ENCODE data around the gene MYNN.

MYNN gene

DNA sequence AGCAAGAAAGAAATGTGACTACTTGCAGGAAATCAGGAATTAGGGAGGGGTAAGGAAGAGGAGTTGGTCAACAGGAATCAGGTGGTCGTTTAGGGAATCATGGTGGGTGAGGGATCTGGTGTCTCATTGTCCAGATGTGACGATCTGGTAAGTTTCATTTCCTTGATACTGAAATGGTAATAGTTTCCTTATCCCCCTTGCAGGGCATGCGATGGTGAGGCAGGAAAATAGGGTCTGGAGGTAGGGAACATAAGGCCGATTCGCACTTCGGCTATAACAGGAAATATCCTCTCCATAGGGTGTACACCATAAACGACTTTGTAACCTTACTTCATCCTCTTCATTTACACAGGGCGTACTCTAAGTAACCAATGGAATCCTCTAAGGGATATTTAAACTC is 40.1 kb downstream of the MYNN start:
- Histone ChIP-seq H3K9me3 (ENCODE audit: severe bottlenecking) (peaks cover 3% of the 10 kb centered on the region), H3K27me3 (ENCODE audit: insufficient read depth, poor library complexity, severe bottlenecking) (no peaks in the 10 kb centered on the region), H3K4me3 (ENCODE audit: severe bottlenecking) (no peak overlapping the region), H3K27ac (ENCODE audit: poor library complexity, severe bottlenecking) (no peak overlapping the region), H3K36me3 (ENCODE audit: low read depth) (no peaks in the 10 kb centered on the region), H3K4me1 (ENCODE audit: insufficient read depth, poor library complexity, severe bottlenecking) (no peaks in the 10 kb centered on the region)
- ATAC-seq (ENCODE audit: low read depth) (no peak), DNase-seq (ENCODE audit: low spot score) (no peak)
- TF ChIP-seq, protein P1, sequence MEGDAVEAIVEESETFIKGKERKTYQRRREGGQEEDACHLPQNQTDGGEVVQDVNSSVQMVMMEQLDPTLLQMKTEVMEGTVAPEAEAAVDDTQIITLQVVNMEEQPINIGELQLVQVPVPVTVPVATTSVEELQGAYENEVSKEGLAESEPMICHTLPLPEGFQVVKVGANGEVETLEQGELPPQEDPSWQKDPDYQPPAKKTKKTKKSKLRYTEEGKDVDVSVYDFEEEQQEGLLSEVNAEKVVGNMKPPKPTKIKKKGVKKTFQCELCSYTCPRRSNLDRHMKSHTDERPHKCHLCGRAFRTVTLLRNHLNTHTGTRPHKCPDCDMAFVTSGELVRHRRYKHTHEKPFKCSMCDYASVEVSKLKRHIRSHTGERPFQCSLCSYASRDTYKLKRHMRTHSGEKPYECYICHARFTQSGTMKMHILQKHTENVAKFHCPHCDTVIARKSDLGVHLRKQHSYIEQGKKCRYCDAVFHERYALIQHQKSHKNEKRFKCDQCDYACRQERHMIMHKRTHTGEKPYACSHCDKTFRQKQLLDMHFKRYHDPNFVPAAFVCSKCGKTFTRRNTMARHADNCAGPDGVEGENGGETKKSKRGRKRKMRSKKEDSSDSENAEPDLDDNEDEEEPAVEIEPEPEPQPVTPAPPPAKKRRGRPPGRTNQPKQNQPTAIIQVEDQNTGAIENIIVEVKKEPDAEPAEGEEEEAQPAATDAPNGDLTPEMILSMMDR (IDR thresholded peaks at IDR 0.05; ENCODE audit: poor library complexity, severe bottlenecking): no peak

DNA sequence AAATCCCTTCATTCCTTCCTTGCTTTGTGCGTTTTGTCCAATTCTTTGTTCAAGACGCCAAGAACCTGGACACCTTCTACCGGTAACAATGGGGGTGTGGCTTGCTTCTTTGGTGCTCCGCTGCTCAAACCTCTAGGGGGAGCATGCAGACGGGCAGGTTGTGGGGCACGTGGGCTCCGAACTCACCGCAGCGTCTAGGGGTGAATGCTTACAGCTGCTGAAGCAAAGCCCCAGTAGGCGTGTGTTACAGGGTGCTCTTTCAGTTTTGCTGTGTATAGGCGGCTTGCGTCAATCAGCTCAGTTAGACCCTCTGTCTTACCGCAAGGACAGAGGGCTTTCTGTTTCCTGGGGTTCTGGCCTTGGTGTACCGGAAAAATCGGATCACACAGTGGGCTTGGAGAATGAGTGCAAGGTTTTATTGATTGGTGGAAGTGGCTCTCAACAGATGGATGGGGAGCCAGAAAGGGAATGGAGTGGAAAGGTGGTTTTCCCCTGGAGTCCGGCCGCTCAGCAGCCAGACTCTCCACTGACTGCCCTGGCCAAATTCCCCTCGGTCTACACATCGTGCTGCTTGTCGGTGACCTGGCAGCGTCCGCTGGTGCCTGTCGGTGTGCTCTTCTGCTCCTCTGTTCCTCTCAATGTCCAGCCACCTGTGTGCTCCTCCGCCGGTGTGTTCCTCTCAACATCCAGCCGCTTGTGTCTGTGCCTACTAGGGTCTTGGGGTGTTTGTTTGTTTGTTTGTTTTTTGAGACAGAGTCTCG is 40.7 kb downstream of the MYNN start:
- TF ChIP-seq, protein P1 (IDR thresholded peaks at IDR 0.05; ENCODE audit: poor library complexity, severe bottlenecking): no peak
- no peak for ATAC-seq (ENCODE audit: low read depth)
- Histone ChIP-seq H3K27me3 (ENCODE audit: insufficient read depth, poor library complexity, severe bottlenecking) (no peaks in the 10 kb centered on the region), H3K9me3 (ENCODE audit: severe bottlenecking) (peaks cover 3% of the 10 kb centered on the region), H3K4me3 (ENCODE audit: severe bottlenecking) (no peak overlapping the region), H3K27ac (ENCODE audit: poor library complexity, severe bottlenecking) (no peak overlapping the region), H3K36me3 (ENCODE audit: low read depth) (no peaks in the 10 kb centered on the region), H3K4me1 (ENCODE audit: insufficient read depth, poor library complexity, severe bottlenecking) (no peaks in the 10 kb centered on the region)
- DNase-seq (ENCODE audit: low spot score): no peak

DNA sequence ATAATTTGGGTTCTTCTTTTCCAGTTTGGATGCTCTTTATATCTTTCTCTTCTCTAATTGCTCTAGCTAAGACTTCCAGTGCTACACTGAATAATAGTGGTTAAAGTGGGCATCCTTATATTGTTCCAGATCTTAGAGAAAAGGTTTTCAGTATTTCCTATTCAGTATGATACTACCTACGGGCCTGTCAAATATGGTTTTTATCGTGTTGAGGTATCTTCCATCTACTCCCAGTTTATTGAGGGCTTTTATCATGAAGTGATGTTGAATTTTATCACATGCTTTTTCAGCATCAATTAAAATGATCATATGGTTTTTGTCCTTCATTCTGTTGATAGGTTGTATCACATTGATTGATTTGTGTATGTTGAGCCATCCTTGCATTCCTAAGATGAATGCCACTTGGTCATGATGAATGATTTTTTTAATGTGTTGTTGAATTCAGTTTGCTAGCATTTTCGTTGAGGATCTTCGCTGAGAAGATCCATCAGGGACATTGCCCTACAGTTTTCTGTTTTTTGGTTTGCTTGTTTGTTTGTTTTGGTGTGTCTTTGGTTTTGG is 42.5 kb downstream of the MYNN start:
- H3K9me3 ChIP-seq (ENCODE audit: severe bottlenecking): peaks cover 3% of the 10 kb centered on the region
- H3K27me3 ChIP-seq (ENCODE audit: insufficient read depth, poor library complexity, severe bottlenecking): no peaks in the 10 kb centered on the region
- no peak overlapping the region for H3K4me3 ChIP-seq (ENCODE audit: severe bottlenecking)
- DNase-seq (ENCODE audit: low spot score) (no peak), ATAC-seq (ENCODE audit: low read depth) (no peak)
- no peak overlapping the region for H3K27ac ChIP-seq (ENCODE audit: poor library complexity, severe bottlenecking)
- H3K4me1 ChIP-seq (ENCODE audit: insufficient read depth, poor library complexity, severe bottlenecking): no peaks in the 10 kb centered on the region
- H3K36me3 ChIP-seq (ENCODE audit: low read depth): no peaks in the 10 kb centered on the region
- TF ChIP-seq, protein P1 (IDR thresholded peaks at IDR 0.05; ENCODE audit: poor library complexity, severe bottlenecking): no peak

DNA sequence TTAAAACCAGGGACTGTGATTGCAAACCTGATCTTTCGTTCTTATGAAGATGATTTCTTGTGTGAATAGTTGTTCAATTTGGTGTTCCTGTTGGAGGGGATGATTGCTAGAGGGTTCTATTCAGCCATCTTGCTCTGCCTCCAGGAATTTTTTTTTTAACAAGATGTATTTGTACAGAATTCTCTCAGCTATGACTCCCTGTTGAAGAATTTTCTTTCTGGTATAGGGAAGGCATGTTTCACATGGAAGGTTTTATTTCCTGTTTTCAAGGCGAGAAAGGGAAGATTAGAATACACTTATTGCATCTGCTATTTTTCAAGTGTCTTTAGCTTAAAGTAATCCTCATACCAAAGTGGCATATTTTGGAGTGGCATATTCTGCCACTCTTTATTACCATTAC is 45.1 kb downstream of the MYNN start:
- ATAC-seq (ENCODE audit: low read depth) (peak; percentile 14; the same call in 1 of the 3 replicates), DNase-seq (ENCODE audit: low spot score) (no peak)
- no peak overlapping the region for H3K27ac ChIP-seq (ENCODE audit: poor library complexity, severe bottlenecking)
- no peak overlapping the region for H3K4me3 ChIP-seq (ENCODE audit: severe bottlenecking)
- no peaks in the 10 kb centered on the region for H3K4me1 ChIP-seq (ENCODE audit: insufficient read depth, poor library complexity, severe bottlenecking)
- H3K27me3 ChIP-seq (ENCODE audit: insufficient read depth, poor library complexity, severe bottlenecking): no peaks in the 10 kb centered on the region
- peaks cover 3% of the 10 kb centered on the region for H3K9me3 ChIP-seq (ENCODE audit: severe bottlenecking)
- TF ChIP-seq, protein P1 (IDR thresholded peaks at IDR 0.05; ENCODE audit: poor library complexity, severe bottlenecking): no peak
- no peaks in the 10 kb centered on the region for H3K36me3 ChIP-seq (ENCODE audit: low read depth)

DNA sequence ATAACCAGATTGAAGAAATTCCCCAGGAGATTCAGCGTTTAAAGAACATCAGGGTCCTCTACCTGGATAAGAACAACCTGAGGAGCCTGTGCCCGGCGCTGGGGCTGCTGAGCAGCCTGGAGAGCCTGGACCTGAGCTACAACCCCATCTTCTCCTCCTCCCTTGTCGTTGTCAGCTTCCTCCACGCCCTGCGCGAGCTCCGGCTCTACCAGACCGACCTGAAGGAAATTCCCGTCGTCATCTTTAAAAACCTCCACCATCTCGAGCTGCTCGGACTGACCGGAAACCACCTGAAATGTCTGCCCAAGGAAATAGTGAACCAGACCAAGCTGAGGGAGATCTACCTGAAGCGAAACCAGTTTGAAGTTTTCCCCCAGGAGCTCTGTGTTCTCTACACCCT is 48.9 kb downstream of the MYNN start:
- Histone ChIP-seq H3K4me3 (ENCODE audit: severe bottlenecking) (no peak overlapping the region), H3K9me3 (ENCODE audit: severe bottlenecking) (no peaks in the 10 kb centered on the region), H3K27me3 (ENCODE audit: insufficient read depth, poor library complexity, severe bottlenecking) (no peaks in the 10 kb centered on the region), H3K27ac (ENCODE audit: poor library complexity, severe bottlenecking) (no peak overlapping the region), H3K36me3 (ENCODE audit: low read depth) (no peaks in the 10 kb centered on the region), H3K4me1 (ENCODE audit: insufficient read depth, poor library complexity, severe bottlenecking) (no peaks in the 10 kb centered on the region)
- no peak for ATAC-seq (ENCODE audit: low read depth)
- DNase-seq (ENCODE audit: low spot score): no peak
- TF ChIP-seq, protein P1 (IDR thresholded peaks at IDR 0.05; ENCODE audit: poor library complexity, severe bottlenecking): no peak
